ENCODE data around the gene FARP1.
A peak's percentile ranks its signal among the peaks of the same experiment; 100 is the strongest.

FARP1 gene

DNA sequence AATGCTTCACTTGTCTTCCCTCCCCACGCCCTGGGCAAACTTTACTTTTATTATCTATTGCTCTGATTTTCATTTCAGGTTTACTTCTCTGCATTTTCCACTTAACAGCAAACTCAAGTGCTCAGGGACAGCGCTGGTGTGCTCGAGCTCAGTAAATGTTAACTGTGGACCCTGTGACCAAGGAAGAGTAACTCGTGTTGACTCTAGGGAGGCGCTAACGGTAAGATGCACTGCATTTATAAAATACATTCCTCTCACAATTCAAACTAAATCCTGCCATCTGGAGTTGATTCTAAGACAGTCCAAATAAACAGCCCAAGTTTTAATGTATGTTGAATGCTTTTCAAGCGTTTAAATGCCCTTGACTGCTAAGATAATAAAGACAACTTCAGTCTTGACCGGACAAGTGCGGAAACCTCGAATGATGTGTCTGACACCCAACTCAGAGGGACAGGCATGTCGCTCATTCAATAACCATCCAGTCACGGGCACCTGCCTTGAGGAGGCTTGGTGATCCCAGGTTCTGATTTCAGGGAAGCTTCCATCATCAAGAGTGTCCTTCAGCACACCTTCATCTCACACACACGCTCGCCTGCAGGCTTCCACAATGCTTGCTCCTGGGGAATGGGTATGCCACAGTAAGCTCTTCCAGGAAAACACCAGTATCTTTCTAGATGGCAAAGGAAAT lies 340.9 kb downstream of the FARP1 start:
- no peak for DNase-seq (ENCODE audit: low spot score)
- in situ Hi-C loops (cut with MboI; ENCODE audit: low sequenced_read_pairs, unreplicated experiment): no loop called here
- TF ChIP-seq, protein P1, sequence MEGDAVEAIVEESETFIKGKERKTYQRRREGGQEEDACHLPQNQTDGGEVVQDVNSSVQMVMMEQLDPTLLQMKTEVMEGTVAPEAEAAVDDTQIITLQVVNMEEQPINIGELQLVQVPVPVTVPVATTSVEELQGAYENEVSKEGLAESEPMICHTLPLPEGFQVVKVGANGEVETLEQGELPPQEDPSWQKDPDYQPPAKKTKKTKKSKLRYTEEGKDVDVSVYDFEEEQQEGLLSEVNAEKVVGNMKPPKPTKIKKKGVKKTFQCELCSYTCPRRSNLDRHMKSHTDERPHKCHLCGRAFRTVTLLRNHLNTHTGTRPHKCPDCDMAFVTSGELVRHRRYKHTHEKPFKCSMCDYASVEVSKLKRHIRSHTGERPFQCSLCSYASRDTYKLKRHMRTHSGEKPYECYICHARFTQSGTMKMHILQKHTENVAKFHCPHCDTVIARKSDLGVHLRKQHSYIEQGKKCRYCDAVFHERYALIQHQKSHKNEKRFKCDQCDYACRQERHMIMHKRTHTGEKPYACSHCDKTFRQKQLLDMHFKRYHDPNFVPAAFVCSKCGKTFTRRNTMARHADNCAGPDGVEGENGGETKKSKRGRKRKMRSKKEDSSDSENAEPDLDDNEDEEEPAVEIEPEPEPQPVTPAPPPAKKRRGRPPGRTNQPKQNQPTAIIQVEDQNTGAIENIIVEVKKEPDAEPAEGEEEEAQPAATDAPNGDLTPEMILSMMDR (IDR thresholded peaks at IDR 0.05; ENCODE audit: borderline replicate concordance, control extremely low read depth, extremely low read depth, insufficient read depth, missing control alignments): no peak

GRCh38 chr13:98484289-98485219 lies 341.7 kb downstream of the FARP1 start:
- TF ChIP-seq, protein P1 (IDR thresholded peaks at IDR 0.05; ENCODE audit: borderline replicate concordance, control extremely low read depth, extremely low read depth, insufficient read depth, missing control alignments): no peak
- in situ Hi-C loops (cut with MboI; ENCODE audit: low sequenced_read_pairs, unreplicated experiment): no loop called here
- DNase-seq (ENCODE audit: low spot score): peak; percentile 77

GRCh38 chr13:98485561-98485960 lies 342.7 kb downstream of the FARP1 start:
- DNase-seq (ENCODE audit: low spot score): no peak
- in situ Hi-C loops (cut with MboI; ENCODE audit: low sequenced_read_pairs, unreplicated experiment): no loop called here
- TF ChIP-seq, protein P1 (IDR thresholded peaks at IDR 0.05; ENCODE audit: borderline replicate concordance, control extremely low read depth, extremely low read depth, insufficient read depth, missing control alignments): no peak

- in situ Hi-C loops (cut with MboI; ENCODE audit: low sequenced_read_pairs, unreplicated experiment): no loop called here
- no peak for DNase-seq (ENCODE audit: low spot score)
- TF ChIP-seq, protein P1 (IDR thresholded peaks at IDR 0.05; ENCODE audit: borderline replicate concordance, control extremely low read depth, extremely low read depth, insufficient read depth, missing control alignments): no peak
These were observed 343.5 kb downstream of the FARP1 start for GRCh38 chr13:98486412-98486811.

DNA sequence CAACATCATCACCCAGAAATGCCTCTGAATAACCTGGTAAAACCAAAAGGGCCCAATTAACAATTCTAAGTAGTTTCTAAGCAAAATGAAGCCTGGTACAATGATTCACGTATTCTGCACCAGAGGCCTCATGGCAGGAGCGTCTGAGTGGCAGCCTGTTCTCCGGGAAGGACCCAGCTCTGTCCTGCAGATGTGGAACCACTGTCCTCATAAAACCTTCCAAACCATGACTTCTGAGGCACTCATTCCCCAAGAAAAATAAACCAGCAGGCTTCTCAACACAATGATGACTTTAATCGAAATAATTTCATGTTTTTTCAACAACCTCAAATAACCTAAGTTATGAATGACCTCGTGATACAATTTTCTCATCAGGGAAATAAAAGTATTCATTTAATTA lies 344.1 kb downstream of the FARP1 start:
- DNase-seq (ENCODE audit: low spot score): no peak
- in situ Hi-C loops (cut with MboI; ENCODE audit: low sequenced_read_pairs, unreplicated experiment): no loop called here
- TF ChIP-seq, protein P1 (IDR thresholded peaks at IDR 0.05; ENCODE audit: borderline replicate concordance, control extremely low read depth, extremely low read depth, insufficient read depth, missing control alignments): no peak

GRCh38 chr13:98487522-98487921 lies 344.6 kb downstream of the FARP1 start:
- DNase-seq (ENCODE audit: low spot score): no peak
- in situ Hi-C loops (cut with MboI; ENCODE audit: low sequenced_read_pairs, unreplicated experiment): no loop called here
- TF ChIP-seq, protein P1 (IDR thresholded peaks at IDR 0.05; ENCODE audit: borderline replicate concordance, control extremely low read depth, extremely low read depth, insufficient read depth, missing control alignments): no peak
